Body of pancreas (tissue), 4 donors: ENCODE data around the gene LCP1.

Source experiments
- CTCF ChIP-seq, 7 experiments: fragments of 450-650 bp in 4 of 7; fragments of 200-600 bp in 3 of 7; sonication (generic) in 3 of 7; IDR thresholded peaks; one replicate each; pipeline ENCODE4 v1.5.1; 2016 to 2019; ENCODE audit warnings: antibody characterized with exemption in 7 of 7
- POLR2A ChIP-seq, 3 donors: fragments of 450-650 bp; IDR thresholded peaks; one replicate each; pipeline ENCODE4 v1.6.1; 2016; ENCODE audit warnings: antibody characterized with exemption in 3 of 3, mild to moderate bottlenecking in 2 of 3

GRCh38 chr13:46202188-46202795 lies 20.3 kb upstream of the LCP1 start:
- TF ChIP-seq CTCF (IDR thresholded peaks at IDR 0.05): no peak
- TF ChIP-seq POLR2A (IDR thresholded peaks at IDR 0.05): no peak
